ENCODE results near the gene PGD. TPM values are rescaled to one million over a fixed set of nuclear protein-coding genes. Genes with fewer than 3 reads are reported as not detected.

PGD gene
- total RNA-seq, 1 experiment from 2014 or later, result 291 TPM

DNA sequence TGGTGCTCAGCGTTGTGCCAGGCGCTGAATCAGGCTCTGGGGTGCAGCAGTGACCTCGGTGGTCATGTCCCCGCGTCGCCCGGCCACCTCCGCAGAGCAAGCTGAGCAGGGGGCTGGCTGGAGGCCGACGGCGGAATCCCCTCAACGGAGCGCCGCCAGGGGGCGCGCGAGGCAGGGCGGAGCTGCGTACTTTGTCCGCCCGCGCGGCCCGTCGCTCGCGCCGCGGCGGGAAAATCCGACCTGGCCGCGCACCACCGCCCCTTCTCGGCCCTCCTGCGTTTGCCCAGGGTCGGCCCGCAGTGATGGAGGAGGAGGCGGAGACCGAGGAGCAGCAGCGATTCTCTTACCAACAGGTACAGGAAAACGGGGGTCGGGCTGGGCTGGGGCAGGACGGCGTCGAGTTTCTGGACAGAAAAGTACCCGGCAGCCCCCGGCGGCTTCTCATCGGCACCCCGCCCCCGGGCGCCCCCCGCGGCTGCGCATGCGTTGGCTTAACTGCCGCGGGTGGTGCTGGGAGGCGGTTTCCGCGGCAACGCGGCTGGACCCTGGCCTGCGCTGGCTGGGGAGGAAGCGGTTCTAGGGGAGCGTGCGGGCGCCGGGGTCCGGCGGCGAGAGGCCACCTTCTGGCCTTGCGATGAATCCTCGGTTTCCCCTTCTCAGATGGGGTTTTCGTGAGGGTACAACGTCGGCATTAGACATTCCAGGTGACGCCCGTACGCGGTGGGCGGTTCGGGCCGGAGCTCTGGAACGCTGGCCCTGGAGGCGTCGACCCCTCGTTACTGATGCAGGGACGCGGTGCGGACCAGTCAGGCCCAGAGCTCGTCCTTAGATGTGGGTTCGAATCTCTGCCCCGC lies 31.6 kb downstream of the PGD start, which contains the start of gene CENPS:
Gene CENPS, plus strand, starts transcription at position 218 of the 854 bp plus-strand sequence. Its CDS starts 85 bp downstream, at position 303.
- no peak within 1 kb of the TSS for H4K5ac ChIP-seq (ENCODE audit: insufficient read length, low read depth, low read length)
- H2BK20ac ChIP-seq (ENCODE audit: low read depth, low read length, poor library complexity, severe bottlenecking), result no peak within 1 kb of the TSS
- H2BK5ac ChIP-seq (ENCODE audit: insufficient read length, low read length), result no peak within 1 kb of the TSS
- H2BK120ac ChIP-seq (ENCODE audit: low read depth, low read length, poor library complexity, severe bottlenecking), result no peak within 1 kb of the TSS
- Mint-ChIP-seq H3K4me1 (peaks cover 17% of the 10 kb centered on the region in 2 experiments), H3K27me3 (ENCODE audit: low read depth) (no peaks in the 10 kb centered on the region), H3K4me3 (peak within 1 kb of the TSS; percentile 76 to 90), H3K36me3 (ENCODE audit: insufficient read depth in 1 of 3, low read depth in 3 of 3) (peaks cover 0 to 8% (median 1%) of the 10 kb centered on the region in 3 experiments; a peak in 3 of 7 replicates), H3K9me3 (no peaks in the 10 kb centered on the region), H3K27ac (peak within 1 kb of the TSS; percentile 98 to 99 (median 98))
- no peak within 1 kb of the TSS for H3K27ac ChIP-seq (ENCODE audit: insufficient read length, low read depth, low read length)
- H3K79me1 ChIP-seq (ENCODE audit: insufficient read depth, low read depth, low read length, poor library complexity, severe bottlenecking), result no peaks in the 10 kb centered on the region
- TF ChIP-seq, protein P1, sequence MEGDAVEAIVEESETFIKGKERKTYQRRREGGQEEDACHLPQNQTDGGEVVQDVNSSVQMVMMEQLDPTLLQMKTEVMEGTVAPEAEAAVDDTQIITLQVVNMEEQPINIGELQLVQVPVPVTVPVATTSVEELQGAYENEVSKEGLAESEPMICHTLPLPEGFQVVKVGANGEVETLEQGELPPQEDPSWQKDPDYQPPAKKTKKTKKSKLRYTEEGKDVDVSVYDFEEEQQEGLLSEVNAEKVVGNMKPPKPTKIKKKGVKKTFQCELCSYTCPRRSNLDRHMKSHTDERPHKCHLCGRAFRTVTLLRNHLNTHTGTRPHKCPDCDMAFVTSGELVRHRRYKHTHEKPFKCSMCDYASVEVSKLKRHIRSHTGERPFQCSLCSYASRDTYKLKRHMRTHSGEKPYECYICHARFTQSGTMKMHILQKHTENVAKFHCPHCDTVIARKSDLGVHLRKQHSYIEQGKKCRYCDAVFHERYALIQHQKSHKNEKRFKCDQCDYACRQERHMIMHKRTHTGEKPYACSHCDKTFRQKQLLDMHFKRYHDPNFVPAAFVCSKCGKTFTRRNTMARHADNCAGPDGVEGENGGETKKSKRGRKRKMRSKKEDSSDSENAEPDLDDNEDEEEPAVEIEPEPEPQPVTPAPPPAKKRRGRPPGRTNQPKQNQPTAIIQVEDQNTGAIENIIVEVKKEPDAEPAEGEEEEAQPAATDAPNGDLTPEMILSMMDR (conservative IDR thresholded peaks at IDR 0.05), result peak; percentile 95
- no peak within 1 kb of the TSS for H2AFZ ChIP-seq (ENCODE audit: low read length)
- peak within 1 kb of the TSS; percentile 81 for H3K9ac ChIP-seq (ENCODE audit: extremely low read depth, insufficient read length, low read length)
- H2BK12ac ChIP-seq (ENCODE audit: insufficient read length, low read depth, low read length), result no peak within 1 kb of the TSS
- H3K14ac ChIP-seq (ENCODE audit: insufficient read depth, low read length), result peak within 1 kb of the TSS; percentile 98
- no peak within 1 kb of the TSS for H3K23ac ChIP-seq (ENCODE audit: insufficient read length, low read depth, low read length)
- no CpG with 5 or more reads among the region's 95 CpGs for WGBS (ENCODE audit: extremely low coverage, insufficient read length, low lambda C conversion rate)
- no peak within 1 kb of the TSS for H2BK15ac ChIP-seq (ENCODE audit: low read depth, low read length)
- no peaks in the 10 kb centered on the region for H3K9me3 ChIP-seq (ENCODE audit: control insufficient read depth, low read depth, low read length)
- H3K27me3 ChIP-seq (ENCODE audit: insufficient read depth, low read length), result no peaks in the 10 kb centered on the region
- H4K91ac ChIP-seq (ENCODE audit: insufficient read length, low read depth, low read length), result no peak within 1 kb of the TSS
- H2AK5ac ChIP-seq (ENCODE audit: insufficient read length, low read length), result no peak within 1 kb of the TSS
- H3K56ac ChIP-seq (ENCODE audit: insufficient read length, low read depth, low read length), result no peak within 1 kb of the TSS
- peak; percentile 93 for DNase-seq
- no peak within 1 kb of the TSS for H3T11ph ChIP-seq (ENCODE audit: low read length)
- H4K8ac ChIP-seq (replicated peaks; ENCODE audit: insufficient read length, low read depth, low read length), result no peak within 1 kb of the TSS
- H3K23me2 ChIP-seq (ENCODE audit: insufficient read length, low read depth, low read length, poor library complexity, severe bottlenecking), result peaks cover 4% of the 10 kb centered on the region
- H3K79me2 ChIP-seq (ENCODE audit: insufficient read depth, low read length), result no peaks in the 10 kb centered on the region
- H4K20me1 ChIP-seq (ENCODE audit: control insufficient read depth, insufficient read depth, insufficient read length), result no peaks in the 10 kb centered on the region
- H3K4me1 ChIP-seq (ENCODE audit: insufficient read depth, low read length), result no peaks in the 10 kb centered on the region; the same call in 1 of the 2 replicates
- H3K4me2 ChIP-seq (ENCODE audit: insufficient read depth, insufficient read length, low read length), result peak within 1 kb of the TSS; percentile 81
- no peak within 1 kb of the TSS for H3K4ac ChIP-seq (ENCODE audit: low read depth, low read length)
- peak within 1 kb of the TSS; percentile 97 for H3K18ac ChIP-seq (ENCODE audit: insufficient read length, low read depth, low read length)
